Stimulated activated CD8-positive, alpha-beta memory T cell treated with anti-CD3 and anti-CD28 coated beads, Interleukin-15, amount 100 ng/mL, for 48 hours (primary cell): Measurements from ENCODE around the gene HEG1.
"Not testable (repeated sequence)": the region's sequence is repeated elsewhere in the genome, so short reads cannot be mapped to it uniquely, and the experiment has no call there.

Experiments used
- DNase-seq, 2 donors: peaks; one replicate each; pipeline ENCODE4 v3.0.0-alpha.2; 2020; ENCODE audit warnings: low read depth in 2 of 2

Gene HEG1

GRCh38 chr3:125055913-125056745, at the start of gene HEG1:
Gene HEG1, minus strand, starts transcription at chr3:125055997. Its CDS starts 107 bp downstream, at chr3:125055890.
- peak; percentile 62 to 68 for DNase-seq

GRCh38 chr3:125105116-125105515, 49.3 kb upstream of the HEG1 start:
- no peak for DNase-seq

- DNase-seq: no peak
Observed at GRCh38 chr3:125104639-125105038, 48.8 kb upstream of the HEG1 start.

DNA sequence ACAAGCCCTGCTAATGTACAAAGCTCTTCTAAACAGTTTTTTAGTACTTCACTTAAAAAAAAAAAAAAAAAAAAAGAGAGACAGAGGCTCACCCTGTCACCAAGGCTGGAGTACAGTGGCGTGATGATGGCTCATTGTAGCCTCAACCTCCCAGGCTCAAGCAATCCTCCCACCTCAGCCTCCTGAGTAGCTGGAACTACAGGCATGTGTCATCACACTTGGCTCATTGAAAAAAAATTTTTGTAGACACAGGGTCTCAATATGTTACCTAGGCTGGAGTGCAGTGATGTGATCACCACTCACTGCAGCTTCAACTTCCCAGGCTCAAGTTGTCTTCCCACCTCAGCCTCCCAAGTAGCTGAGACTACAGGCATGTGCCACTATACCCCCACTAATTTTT, 47.6 kb upstream of the HEG1 start:
- DNase-seq: no peak

DNA sequence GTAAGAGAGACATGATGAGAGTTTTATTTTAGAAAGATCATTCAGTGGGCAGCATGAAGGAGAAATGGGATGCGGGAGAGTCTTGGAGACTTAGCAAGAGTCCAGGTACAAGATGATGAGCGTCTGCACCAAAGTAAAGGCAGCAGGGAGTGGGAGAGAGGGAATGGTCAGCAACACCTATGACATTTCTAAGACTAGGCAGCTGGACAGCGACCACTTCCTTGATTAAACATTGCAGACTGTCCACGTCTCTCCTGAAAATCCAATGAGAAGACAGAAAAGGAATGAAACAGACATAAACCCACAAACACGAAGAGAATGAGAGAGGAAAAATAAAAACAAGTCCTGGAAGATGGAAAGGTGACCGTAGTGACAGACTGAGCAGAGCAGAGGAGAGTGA, 46.7 kb upstream of the HEG1 start:
- DNase-seq: no peak

- no peak for DNase-seq
Observed at GRCh38 chr3:125098611-125099291, 43.0 kb upstream of the HEG1 start.

GRCh38 chr3:125090649-125091048, 34.9 kb upstream of the HEG1 start:
- DNase-seq: no peak

- no peak for DNase-seq
Observed at GRCh38 chr3:125087768-125088391, 32.1 kb upstream of the HEG1 start.

DNA sequence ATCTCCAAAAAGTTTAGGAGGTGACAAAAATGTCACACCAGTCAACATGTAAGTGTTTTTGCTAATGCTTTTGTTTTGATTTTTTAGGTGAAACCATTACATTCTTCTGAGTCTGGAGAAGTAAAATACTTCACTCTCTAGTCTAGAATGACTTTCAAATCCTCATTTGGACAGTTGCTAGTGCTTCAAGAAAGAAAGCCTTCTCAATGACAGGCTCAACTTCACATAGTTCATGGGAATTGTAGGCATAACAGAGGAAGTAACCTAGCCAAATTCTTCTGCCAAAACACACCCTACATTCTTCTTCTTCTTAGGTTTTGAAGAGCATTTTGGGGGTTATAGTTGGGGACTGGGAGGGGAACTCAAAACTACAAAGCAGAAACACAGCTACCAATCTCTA, 29.4 kb upstream of the HEG1 start:
- no peak for DNase-seq

DNA sequence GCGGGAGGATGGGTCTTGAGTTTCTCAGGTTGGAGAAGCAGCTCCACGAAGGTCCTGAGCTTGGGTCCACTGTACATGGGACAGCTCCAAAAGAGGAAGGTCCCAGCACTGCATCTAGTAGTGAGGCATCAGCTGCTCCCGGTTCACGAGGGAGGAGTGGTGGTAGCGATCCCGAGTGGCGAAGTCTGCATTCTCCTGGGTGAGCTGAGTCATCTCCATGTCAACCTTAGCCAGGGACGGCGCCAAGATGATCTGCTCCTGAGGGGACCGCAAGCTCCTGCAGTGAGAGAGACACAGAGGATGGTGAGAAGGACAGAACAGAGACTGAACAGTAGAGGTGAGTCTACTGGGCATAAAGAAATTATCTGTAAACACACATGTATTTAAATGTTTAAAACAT, 28.0 kb upstream of the HEG1 start:
- DNase-seq: no peak

GRCh38 chr3:125082339-125082738, 26.5 kb upstream of the HEG1 start:
- DNase-seq: not testable (repeated sequence)

- DNase-seq: no peak
Observed at GRCh38 chr3:125080077-125080476, 24.3 kb upstream of the HEG1 start.

DNA sequence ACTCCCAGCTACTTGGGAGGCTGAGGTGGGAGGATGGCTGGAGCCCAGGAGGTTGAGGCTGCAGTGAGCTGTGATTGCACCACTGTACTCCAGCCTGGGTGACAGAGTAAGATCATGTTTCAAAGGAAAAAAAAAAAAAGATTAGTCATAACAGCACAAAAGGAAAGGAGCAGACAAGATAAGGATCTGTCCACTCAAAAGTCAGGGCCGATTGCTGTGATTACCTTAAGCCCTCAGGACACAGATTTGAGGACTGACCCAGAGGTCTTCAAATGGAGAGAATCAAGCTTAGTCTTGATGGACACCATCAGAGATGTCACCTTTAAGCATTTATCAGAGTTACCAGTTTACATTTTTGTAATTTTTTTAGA, 23.9 kb upstream of the HEG1 start:
- DNase-seq: no peak

DNA sequence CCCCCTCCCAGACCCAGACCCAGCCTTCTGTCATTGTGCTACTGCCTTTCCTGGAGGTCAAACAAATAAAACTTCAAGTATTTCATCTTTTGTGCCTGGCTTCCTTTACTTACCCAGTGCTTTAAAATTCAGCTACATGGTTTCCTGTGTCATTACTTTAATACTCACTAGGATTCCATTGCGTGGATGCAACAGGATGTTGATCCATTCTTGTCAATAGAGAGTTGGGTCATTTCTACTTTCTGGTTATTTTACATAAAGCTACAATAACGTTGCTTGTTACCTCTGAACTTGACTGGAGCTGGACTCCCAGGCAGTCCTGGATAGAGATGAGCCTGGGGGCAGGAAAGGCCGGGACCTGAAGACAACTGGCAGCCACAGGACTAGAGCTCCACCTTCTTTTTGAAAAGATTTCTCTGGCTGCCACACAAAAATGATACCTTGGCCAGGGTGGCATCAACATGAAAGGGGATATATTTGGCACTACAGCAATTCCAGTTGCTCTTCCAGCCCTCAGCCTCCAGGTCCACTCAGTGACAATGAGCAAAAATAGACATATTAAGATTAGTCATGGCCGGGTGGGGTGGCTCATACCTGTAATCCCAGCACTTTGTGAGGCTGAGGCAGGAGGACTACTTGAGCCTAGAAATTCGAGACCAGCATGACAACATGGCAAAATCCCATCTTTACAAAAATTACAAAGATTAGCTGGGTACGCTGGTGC, 23.3 kb upstream of the HEG1 start:
- DNase-seq: no peak

- DNase-seq: no peak
Observed at GRCh38 chr3:125077864-125078263, 22.1 kb upstream of the HEG1 start.

DNA sequence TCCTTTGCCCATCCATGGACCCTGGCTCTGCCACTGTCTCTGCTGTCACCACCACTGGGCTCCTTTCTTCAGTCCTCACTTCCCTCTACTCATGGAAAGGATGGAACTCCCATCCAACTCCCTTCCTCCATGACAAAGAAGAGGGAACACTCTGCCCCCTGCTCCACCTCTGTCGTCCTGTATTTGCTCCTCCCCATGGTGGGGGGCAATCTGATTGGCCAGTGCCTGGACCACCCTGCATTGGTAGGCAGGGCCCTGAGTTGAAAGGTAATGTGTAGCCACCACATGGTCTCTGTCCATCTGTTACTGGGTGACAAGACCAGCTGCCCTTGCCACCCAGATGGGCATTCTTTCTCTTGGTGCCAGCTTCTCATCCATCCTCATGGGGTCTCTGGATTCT, 20.7 kb upstream of the HEG1 start:
- no peak for DNase-seq

DNA sequence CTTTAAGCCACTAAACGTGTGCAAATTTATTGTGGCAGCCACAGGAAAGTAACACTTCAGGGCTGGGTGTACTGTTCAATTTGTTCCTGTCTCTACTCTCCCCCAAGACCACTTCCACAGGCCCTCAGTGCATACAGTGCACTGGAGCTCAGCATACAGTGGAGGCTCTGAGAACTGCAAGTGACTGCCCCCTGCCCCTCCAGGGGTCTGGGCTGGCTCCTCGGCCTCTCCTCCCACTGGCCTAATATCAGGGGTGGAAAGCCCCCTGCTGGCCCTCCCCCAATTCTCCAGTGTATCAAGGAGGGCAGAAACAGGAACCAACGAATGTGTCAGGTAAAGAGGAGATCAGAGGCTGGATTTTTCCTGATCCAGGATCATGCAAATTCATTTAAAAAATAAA, 19.9 kb upstream of the HEG1 start:
- no peak for DNase-seq

DNA sequence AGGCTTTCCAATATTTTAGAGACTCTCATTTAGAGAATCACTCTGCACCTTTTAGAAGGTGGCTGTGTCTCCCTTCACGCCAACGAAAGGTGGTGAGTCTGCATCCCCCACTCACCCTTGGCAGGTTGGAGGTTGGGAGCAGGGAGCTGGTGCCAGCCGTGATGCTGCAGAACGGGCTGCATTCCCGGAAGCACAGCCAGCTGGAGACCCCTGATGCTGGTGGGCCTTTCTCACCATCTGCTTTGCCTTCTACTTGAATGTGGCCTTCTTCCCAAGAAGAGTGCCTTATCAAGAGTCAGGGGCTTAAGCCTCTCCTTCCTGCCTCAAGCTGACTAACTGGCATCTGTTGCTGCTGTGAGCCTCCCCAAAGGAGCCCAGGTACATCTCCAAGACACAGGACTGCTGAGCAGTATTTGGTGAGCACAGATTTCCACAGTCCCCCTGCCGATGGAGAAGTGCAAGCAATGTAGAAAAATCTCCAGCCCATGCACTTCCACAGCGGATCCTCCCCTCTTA, 17.7 kb upstream of the HEG1 start:
- no peak for DNase-seq

GRCh38 chr3:125072749-125073389, 17.1 kb upstream of the HEG1 start:
- DNase-seq: no peak

- no peak for DNase-seq
Observed at GRCh38 chr3:125072301-125072700, 16.5 kb upstream of the HEG1 start.

DNA sequence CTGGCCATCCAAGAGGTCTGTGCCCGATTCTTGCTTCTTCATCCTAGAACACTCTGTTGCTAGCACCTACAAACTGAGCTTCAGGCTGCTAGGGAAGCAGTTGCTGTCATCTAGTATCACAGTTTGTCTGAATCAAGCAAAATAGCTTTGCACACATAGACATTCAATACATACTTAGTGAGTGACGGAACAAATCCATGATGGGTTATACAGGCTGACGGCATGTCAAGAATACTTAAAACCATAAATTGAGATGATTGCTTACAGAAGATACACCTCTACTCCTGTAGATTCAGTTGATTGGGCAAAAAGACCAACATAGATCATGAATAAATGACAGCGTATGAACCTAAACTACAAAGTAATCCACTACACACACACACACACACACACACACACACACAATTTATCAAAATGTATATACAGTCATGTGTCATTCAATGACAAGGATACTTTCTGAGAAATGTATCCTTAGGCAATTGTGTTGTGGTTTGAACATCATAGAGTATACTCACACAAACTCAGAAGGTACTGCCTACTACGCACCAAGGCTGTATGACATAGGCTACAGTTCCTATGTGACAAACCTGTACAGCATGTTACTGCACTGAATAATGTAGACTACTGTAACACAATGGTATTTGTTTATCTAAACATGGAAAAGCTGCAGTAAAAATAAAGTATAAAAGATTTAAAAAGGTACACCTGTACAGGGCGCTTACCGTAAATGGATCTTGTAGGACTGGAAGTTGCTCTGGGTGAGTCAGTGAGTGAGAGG, 14.4 kb upstream of the HEG1 start:
- no peak for DNase-seq
